SHP77 treated with DMSO at 0.1 percent for 48 hours (cell line): ENCODE data around the gene MYH6.
A peak's percentile ranks its signal among the peaks of the same experiment; 100 is the strongest.
"Not testable (repeated sequence)": the region's sequence is repeated elsewhere in the genome, so short reads cannot be mapped to it uniquely, and the experiment has no call there.

Experiments used
- DNase-seq: peaks from one replicate; lab custom pipeline; 2025; lab: John Stamatoyannopoulos, UW

The MYH6 gene

GRCh38 chr14:23392613-23393012, 15.5 kb downstream of the MYH6 start:
- no peak for DNase-seq

GRCh38 chr14:23389871-23390270, 18.2 kb downstream of the MYH6 start:
- DNase-seq: not testable (repeated sequence)

GRCh38 chr14:23389396-23389795, 18.7 kb downstream of the MYH6 start:
- no peak for DNase-seq

GRCh38 chr14:23388996-23389395, 19.1 kb downstream of the MYH6 start:
- DNase-seq: no peak

GRCh38 chr14:23387916-23388882, 19.9 kb downstream of the MYH6 start:
- DNase-seq: no peak

- no peak for DNase-seq
These were observed 21.1 kb downstream of the MYH6 start for GRCh38 chr14:23386999-23387398.

- not testable (repeated sequence) for DNase-seq
These were observed 21.8 kb downstream of the MYH6 start for GRCh38 chr14:23386266-23386657.

- no peak for DNase-seq
These were observed 22.3 kb downstream of the MYH6 start for GRCh38 chr14:23385642-23386265.

GRCh38 chr14:23385244-23385641, 22.8 kb downstream of the MYH6 start:
- DNase-seq: no peak

GRCh38 chr14:23384364-23385080, 23.6 kb downstream of the MYH6 start:
- no peak for DNase-seq

- no peak for DNase-seq
These were observed 25.2 kb downstream of the MYH6 start for GRCh38 chr14:23382731-23383440.

- DNase-seq: no peak
These were observed 25.8 kb downstream of the MYH6 start for GRCh38 chr14:23382276-23382675.

- no peak for DNase-seq
These were observed 26.2 kb downstream of the MYH6 start for GRCh38 chr14:23381871-23382270.

GRCh38 chr14:23380976-23381375, 27.1 kb downstream of the MYH6 start:
- DNase-seq: no peak

GRCh38 chr14:23380197-23380914, 27.7 kb downstream of the MYH6 start:
- no peak for DNase-seq

- peak; percentile 6 for DNase-seq
These were observed 28.5 kb downstream of the MYH6 start for GRCh38 chr14:23379366-23380196.

- DNase-seq: no peak
These were observed 29.4 kb downstream of the MYH6 start for GRCh38 chr14:23378612-23379220.

GRCh38 chr14:23377573-23378563, 30.2 kb downstream of the MYH6 start:
- no peak for DNase-seq

- DNase-seq: no peak
These were observed 30.9 kb downstream of the MYH6 start for GRCh38 chr14:23377198-23377550.
